ENCODE data around the gene AEBP2. TPM values are rescaled to one million over a fixed set of nuclear protein-coding genes. Genes with fewer than 3 reads are reported as not detected.

Gene AEBP2
- total and polyA plus RNA-seq, 2 of the 4 experiments (the other 2 are of a cell fraction), result 15.5 to 21.7 TPM

GRCh38 chr12:19410629-19411185 is 28.6 kb upstream of the AEBP2 start:
- Histone ChIP-seq H3K56ac (ENCODE audit: extremely low read depth, insufficient read depth, low read length) (no peak overlapping the region), H4K5ac (ENCODE audit: low read depth, low read length) (no peak overlapping the region), H3K4ac (ENCODE audit: low read depth, low read length) (no peak overlapping the region), H2BK5ac (ENCODE audit: low read depth, low read length, poor library complexity, severe bottlenecking) (no peak overlapping the region), H3K4me3 (ENCODE audit: insufficient read depth, low read depth, low read length) (no peak overlapping the region), H2AFZ (replicated peaks; ENCODE audit: low read length, poor library complexity) (no peak overlapping the region), H4K91ac (ENCODE audit: insufficient read depth, low read depth, low read length) (no peak overlapping the region), H3K9ac (ENCODE audit: low read depth, low read length) (no peak overlapping the region), H3K79me1 (ENCODE audit: low read depth in 1 of 2, low read length in 2 of 2) (no peaks in the 10 kb centered on the region), H2BK120ac (ENCODE audit: low read depth, low read length) (no peak overlapping the region), H3K27me3 (ENCODE audit: control insufficient read depth, insufficient read depth, low read length) (no peaks in the 10 kb centered on the region), H3K9me3 (ENCODE audit: control insufficient read depth, insufficient read depth, low read length) (no peaks in the 10 kb centered on the region), H3K4me2 (ENCODE audit: low read depth, low read length) (no peak overlapping the region), H3K14ac (replicated peaks; ENCODE audit: low read depth, low read length) (no peak overlapping the region), H3K36me3 (ENCODE audit: control insufficient read depth, insufficient read depth, low read length) (no peaks in the 10 kb centered on the region), H2AK9ac (replicated peaks; ENCODE audit: low read depth, low read length, poor library complexity) (no peak overlapping the region), H2AK5ac (ENCODE audit: low read depth, low read length) (no peak overlapping the region), H4K8ac (ENCODE audit: low read depth in 2 of 2, low read length in 2 of 2) (no peak overlapping the region), H2BK20ac (ENCODE audit: low read depth, low read length) (no peak overlapping the region), H3K4me1 (ENCODE audit: control insufficient read depth, insufficient read depth, low read length) (0 out of 2 replicates have a peak, but pooled peaks cover 3% of the 10 kb centered on the region), H3K23ac (ENCODE audit: low read depth, low read length) (no peak overlapping the region), H3K18ac (ENCODE audit: low read depth, low read length) (no peak overlapping the region), H3K27ac (ENCODE audit: insufficient read depth, low read length) (no peak overlapping the region), H3K9me1 (ENCODE audit: insufficient read depth, low read length) (0 out of 2 replicates have a peak, but pooled peaks cover 3% of the 10 kb centered on the region), H2BK15ac (ENCODE audit: low read depth, low read length) (no peak overlapping the region), H4K20me1 (ENCODE audit: insufficient read depth, low read length) (no peaks in the 10 kb centered on the region)
- WGBS, 2 experiments (ENCODE audit: extremely low coverage in 2 of 2, insufficient read length in 1 of 2), result 67% methylated on average over 2 of the region's 7 CpGs; no CpG with 5 or more reads in 1 of the 2 experiments
- ATAC-seq (ENCODE audit: low read depth) (no peak), DNase-seq (no peak)
- CTCF ChIA-PET, result no interaction called here
- TF ChIP-seq POLR2A (IDR thresholded peaks at IDR 0.05; ENCODE audit: low read depth, low read length) (no peak), MAFK (IDR thresholded peaks at IDR 0.05; ENCODE audit: low read depth, low read length) (peak; percentile 99)
- intact Hi-C loops (cut with micrococcal nuclease) (no loop called here), in situ Hi-C loops (cut with MboI; ENCODE audit: low sequenced_read_pairs) (no loop called here), dilution Hi-C loops (cut with HindIII; ENCODE audit: low sequenced_read_pairs, unreplicated experiment) (no loop called here)
- POLR2A ChIA-PET (ENCODE audit: unreplicated experiment), result no interaction called here
- no TSS peak for BruUV-seq (replicated peaks)

Data from IMR-90 (cell line).